Endothelial cell of umbilical vein (primary cell): ENCODE measurements around the gene C13orf46. TPM values are rescaled to one million over a fixed set of nuclear protein-coding genes. Genes with fewer than 3 reads are reported as not detected.

ENCODE experiments used
- BruUV-seq: library from RNA; stranded (reverse); fragments of 400-500 nt; replicated peaks from 2 replicates; lab custom pipeline; 2021; lab: Mats Ljungman, UMichigan
- CTCF ChIA-PET: fragments of 300-600, 350-600 bp; sonication (Branson Sonifier 250); formaldehyde crosslinking; loops from one replicate; lab custom pipeline; 2021; ENCODE audit warnings: antibody characterized with exemption, inconsistent platforms; lab: Charles Lee
- POLR2A ChIA-PET: fragments of 300-600, 350-600 bp; sonication (Branson Sonifier 250); formaldehyde crosslinking; loops from one replicate; lab custom pipeline; 2021; ENCODE audit warnings: antibody characterized with exemption, inconsistent platforms; lab: Charles Lee
- DNase-seq: peaks from one replicate; pipeline ENCODE4 v3.0.0-alpha.2; 2011; ENCODE audit warnings: low read depth, low spot score
- FAIRE-seq: peaks from 2 replicates; lab custom pipeline; 2011; peaks lifted over from hg19 to GRCh38; lab: Jason Lieb, UNC
- H2AFZ ChIP-seq: 2 replicates; pipeline ENCODE4 v1.6.0; 2012; ENCODE audit warnings: low read depth, low read length, control low read depth, inconsistent platforms
- H3K27ac ChIP-seq: 2 replicates; pipeline ENCODE4 v1.5.1; 2011; ENCODE audit warnings: low read depth, mild to moderate bottlenecking, control low read depth, low read length, moderate library complexity; ENCODE audit not compliant: insufficient read depth
- H3K27me3 ChIP-seq, 2 experiments: 2 replicates each; pipeline versions ENCODE4 v1.6.0 to v1.6.1; 2011; ENCODE audit warnings: low read length in 2 of 2, mixed read lengths in 1 of 2; ENCODE audit not compliant: control insufficient read depth in 2 of 2, insufficient read depth in 2 of 2
- H3K36me3 ChIP-seq, 2 experiments: 2 replicates in 1 of 2; 3 replicates in 1 of 2; pipeline ENCODE4 v1.5.1; 2011; ENCODE audit warnings: low read length in 2 of 2, mild to moderate bottlenecking in 1 of 2, moderate library complexity in 1 of 2; ENCODE audit not compliant: control insufficient read depth in 2 of 2, insufficient read depth in 2 of 2; ENCODE audit errors: extremely low read depth in 1 of 2
- H3K4me1 ChIP-seq: 3 replicates; pipeline ENCODE4 v1.5.1; 2011; ENCODE audit warnings: mild to moderate bottlenecking, low read length; ENCODE audit not compliant: control insufficient read depth, insufficient read depth; ENCODE audit errors: extremely low read depth
- H3K4me2 ChIP-seq: 2 replicates; pipeline ENCODE4 v1.6.1; 2011; ENCODE audit warnings: low read length, control low read depth, mixed read lengths; ENCODE audit not compliant: insufficient read depth
- H3K4me3 ChIP-seq, 3 experiments: fragments of 200-600 bp in 1 of 3; sonication (generic), shearing (Covaris generic) in 1 of 3; replicated peaks in 1 of 3; 2 replicates each; pipeline ENCODE4 v1.5.1; 2011 to 2016; ENCODE audit warnings: control low read depth in 3 of 3, low read length in 3 of 3, mild to moderate bottlenecking in 2 of 3, inconsistent platforms in 1 of 3, low read depth in 1 of 3, moderate library complexity in 1 of 3; ENCODE audit not compliant: insufficient read depth in 1 of 3
- H3K79me2 ChIP-seq: 2 replicates; pipeline ENCODE4 v1.6.0; 2012; ENCODE audit warnings: low read length, inconsistent platforms; ENCODE audit not compliant: control insufficient read depth, insufficient read depth
- H3K9ac ChIP-seq: replicated peaks from 2 replicates; pipeline ENCODE3; 2011; ENCODE audit warnings: low read length, control low read depth; ENCODE audit not compliant: insufficient read depth; ENCODE audit errors: extremely low read depth
- H3K9me1 ChIP-seq: replicated peaks from 3 replicates; pipeline ENCODE4 v1.6.0; 2011; ENCODE audit warnings: mild to moderate bottlenecking, low read length; ENCODE audit not compliant: control insufficient read depth, insufficient read depth; ENCODE audit errors: extremely low read depth
- H3K9me3 ChIP-seq: replicated peaks from 2 replicates; pipeline ENCODE4 v1.5.1; 2012; ENCODE audit warnings: low read length, inconsistent platforms; ENCODE audit not compliant: control insufficient read depth, insufficient read depth
- H4K20me1 ChIP-seq: replicated peaks from 2 replicates; pipeline ENCODE3; 2011; ENCODE audit warnings: mild to moderate bottlenecking, low read length; ENCODE audit not compliant: control insufficient read depth, insufficient read depth; ENCODE audit errors: extremely low read depth
- EZH2 ChIP-seq: IDR thresholded peaks from 2 replicates; pipeline ENCODE4 v1.6.1; 2012; ENCODE audit warnings: borderline replicate concordance, low read depth, mild to moderate bottlenecking, moderate library complexity, low read length, inconsistent platforms; ENCODE audit not compliant: severe bottlenecking
- FOS ChIP-seq: IDR thresholded peaks from 2 replicates; pipeline ENCODE4 v1.6.1; 2011; ENCODE audit warnings: mild to moderate bottlenecking, low read length, moderate library complexity, borderline replicate concordance; ENCODE audit not compliant: insufficient read depth
- GATA2 ChIP-seq: IDR thresholded peaks from 2 replicates; pipeline ENCODE4 v1.7.0; 2011; ENCODE audit warnings: low read depth, mild to moderate bottlenecking, moderate library complexity, mixed read lengths, low read length; ENCODE audit not compliant: insufficient read length, insufficient read depth
- JUN ChIP-seq: IDR thresholded peaks from 2 replicates; pipeline ENCODE4 v1.6.1; 2011; ENCODE audit warnings: borderline replicate concordance, low read depth; ENCODE audit not compliant: insufficient read length, insufficient read depth
- MYC ChIP-seq: IDR thresholded peaks from one replicate; pipeline ENCODE4 v1.6.1; 2011; ENCODE audit warnings: mild to moderate bottlenecking, low read depth, low read length
- POLR2A ChIP-seq: IDR thresholded peaks from 2 replicates; pipeline ENCODE4 v1.6.1; 2012; ENCODE audit warnings: low read depth, mild to moderate bottlenecking, control low read depth, low read length
- POLR2AphosphoS5 ChIP-seq: IDR thresholded peaks from 2 replicates; pipeline ENCODE4 v1.6.1; 2012; ENCODE audit warnings: low read depth, mild to moderate bottlenecking, control low read depth, low read length, moderate library complexity; ENCODE audit not compliant: insufficient read depth
- dilution Hi-C: fragments of 300-500 bp; cut with MboI; formaldehyde crosslinking; loops from one replicate; pipeline ENCODE4 v1.15.0; 2019; ENCODE audit warnings: low sequenced_read_pairs; ENCODE audit not compliant: extremely low pct_ligation_motif_present
- intact Hi-C: fragments of 100-400 bp; cut with micrococcal nuclease; formaldehyde crosslinking; loops from one replicate; pipeline ENCODE4 v1.10.0; 2022
- polyA plus RNA-seq, 4 experiments: library from polyadenylated mRNA; depleted of rRNA in 3 of 4; stranded (reverse) in 3 of 4; unstranded in 1 of 4; fragments of >200 nt; gene quantifications; 2 replicates each; pipeline versions ENCODE4 v1.2.1 to v1.2.3, GENCODE V29; 2011 to 2012; ENCODE audit warnings: missing spikeins in 1 of 4
- total RNA-seq: library from RNA; stranded (reverse); gene quantifications from 2 replicates; pipeline ENCODE4 v1.2.3, GENCODE V29; 2021
- TF ChIP-seq, protein P1 (sequence below), 2 donors: IDR thresholded peaks; 1 replicate in 1 of 2; 2 replicates in 1 of 2; pipeline ENCODE4 v1.5.1; 2011; ENCODE audit warnings: low read length in 2 of 2, mild to moderate bottlenecking in 2 of 2, moderate library complexity in 2 of 2, control low read depth in 1 of 2, inconsistent platforms in 1 of 2, low read depth in 1 of 2; ENCODE audit not compliant: insufficient read depth in 1 of 2; ENCODE audit errors: extremely low read depth in 1 of 2
- TF ChIP-seq, protein P2 (sequence below): IDR thresholded peaks from 2 replicates; pipeline ENCODE4 v1.6.1; 2011; ENCODE audit not compliant: insufficient read depth, insufficient read length

C13orf46 gene
- total and polyA plus RNA-seq, 2 donors (not counting 3 experiments of a cell fraction or from before 2014, with no cell fraction given): 1.3 to 1.7 TPM

DNA sequence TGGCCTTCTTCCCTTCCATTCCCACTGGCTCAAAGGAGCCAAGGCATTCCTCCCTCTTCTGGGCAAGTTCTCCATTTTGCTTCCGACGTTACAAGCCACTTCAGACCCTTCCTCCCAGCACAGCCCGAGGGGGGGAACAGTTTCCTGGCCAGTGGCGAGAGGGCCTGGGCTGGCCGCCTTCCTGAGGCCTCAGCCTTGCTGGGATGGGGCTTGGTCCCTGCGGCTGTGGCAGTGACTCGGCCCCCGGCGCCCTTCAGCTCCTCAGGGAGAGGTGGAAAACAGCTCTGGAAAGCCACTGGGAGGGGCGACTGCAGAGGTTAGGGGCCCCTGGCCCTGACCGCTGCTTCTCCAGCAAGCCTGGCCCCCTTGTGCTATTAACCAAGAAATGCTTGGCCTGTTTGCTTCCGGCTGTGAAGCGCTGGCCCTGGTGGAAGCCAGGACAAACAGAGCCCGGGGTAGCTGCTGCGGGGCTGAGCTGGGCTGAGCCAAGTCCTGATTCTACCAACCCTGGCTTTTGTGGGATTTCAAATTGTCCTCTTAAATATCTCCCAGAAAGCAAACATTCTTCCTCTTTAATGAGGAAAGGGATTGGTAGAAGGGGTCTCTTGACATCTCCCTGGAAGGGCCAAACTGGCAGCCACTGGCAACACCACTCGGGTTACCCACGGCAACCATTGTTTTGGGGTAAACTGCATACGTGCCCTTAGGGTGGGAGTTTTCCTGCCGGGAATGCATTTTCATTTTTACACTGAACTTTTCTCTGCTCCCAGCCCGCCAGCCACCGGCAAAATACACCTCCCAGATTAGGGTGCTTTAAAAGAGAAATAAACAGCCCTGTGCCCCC lies 38.7 kb downstream of the C13orf46 start:
- Histone ChIP-seq H3K9me3 (no peaks in the 10 kb centered on the region), H3K27ac (no peak overlapping the region), H3K36me3 (no peaks in the 10 kb centered on the region), H3K4me2 (no peak overlapping the region), H2AFZ (no peak overlapping the region), H3K79me2 (no peaks in the 10 kb centered on the region), H3K4me3 (no peak overlapping the region), H4K20me1 (no peaks in the 10 kb centered on the region), H3K9me1 (no peaks in the 10 kb centered on the region), H3K4me1 (no peaks in the 10 kb centered on the region), H3K27me3 (peaks cover 3 to 5% of the 10 kb centered on the region in 2 experiments), H3K9ac (no peak overlapping the region)
- FAIRE-seq (no peak), DNase-seq (peak; percentile 50)
- TF ChIP-seq POLR2A: no peak
- no peak for TF ChIP-seq MYC
- TF ChIP-seq POLR2AphosphoS5: no peak
- TF ChIP-seq EZH2: no peak
- TF ChIP-seq FOS: no peak
- TF ChIP-seq, protein P1, sequence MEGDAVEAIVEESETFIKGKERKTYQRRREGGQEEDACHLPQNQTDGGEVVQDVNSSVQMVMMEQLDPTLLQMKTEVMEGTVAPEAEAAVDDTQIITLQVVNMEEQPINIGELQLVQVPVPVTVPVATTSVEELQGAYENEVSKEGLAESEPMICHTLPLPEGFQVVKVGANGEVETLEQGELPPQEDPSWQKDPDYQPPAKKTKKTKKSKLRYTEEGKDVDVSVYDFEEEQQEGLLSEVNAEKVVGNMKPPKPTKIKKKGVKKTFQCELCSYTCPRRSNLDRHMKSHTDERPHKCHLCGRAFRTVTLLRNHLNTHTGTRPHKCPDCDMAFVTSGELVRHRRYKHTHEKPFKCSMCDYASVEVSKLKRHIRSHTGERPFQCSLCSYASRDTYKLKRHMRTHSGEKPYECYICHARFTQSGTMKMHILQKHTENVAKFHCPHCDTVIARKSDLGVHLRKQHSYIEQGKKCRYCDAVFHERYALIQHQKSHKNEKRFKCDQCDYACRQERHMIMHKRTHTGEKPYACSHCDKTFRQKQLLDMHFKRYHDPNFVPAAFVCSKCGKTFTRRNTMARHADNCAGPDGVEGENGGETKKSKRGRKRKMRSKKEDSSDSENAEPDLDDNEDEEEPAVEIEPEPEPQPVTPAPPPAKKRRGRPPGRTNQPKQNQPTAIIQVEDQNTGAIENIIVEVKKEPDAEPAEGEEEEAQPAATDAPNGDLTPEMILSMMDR (IDR thresholded peaks at IDR 0.05; ENCODE audit: extremely low read depth in 1 of 2, insufficient read depth in 1 of 2, low read depth in 1 of 2, low read length in 2 of 2): no peak
- TF ChIP-seq GATA2: no peak
- no peak for TF ChIP-seq JUN
- TF ChIP-seq, protein P2, sequence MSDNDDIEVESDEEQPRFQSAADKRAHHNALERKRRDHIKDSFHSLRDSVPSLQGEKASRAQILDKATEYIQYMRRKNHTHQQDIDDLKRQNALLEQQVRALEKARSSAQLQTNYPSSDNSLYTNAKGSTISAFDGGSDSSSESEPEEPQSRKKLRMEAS: no peak
- no TSS peak for BruUV-seq
- dilution Hi-C loops (no loop called here), intact Hi-C loops (loop anchor here (5.0 kb wide), 1 partner anchor 73 kb away; the partner anchor contains the start of gene GAS6)
- ChIA-PET POLR2A (no interaction called here), CTCF (interaction anchor here (0.8 kb wide), 1 partner anchor 12 kb away, joined by 4 read pairs; no protein-coding TSS in a partner anchor)
